Stimulated activated effector memory CD8-positive, alpha-beta T cell treated with anti-CD3 and anti-CD28 coated beads, Interleukin-12 subunit alpha, Interleukin-12 subunit beta, amount 100 ng/mL, for 72 hours (primary cell): ENCODE measurements around the gene ERCC1.
A peak's percentile ranks its signal among the peaks of the same experiment; 100 is the strongest.

Source experiments
- ATAC-seq: fragments of 150-1000 bp; cut with Tn5 transposase; 2 replicates; pipeline ENCODE4 v1.10.0; 2021
- DNase-seq, 2 donors: peaks; one replicate each; pipeline ENCODE4 v3.0.0; 2021 to 2022; ENCODE audit warnings: low spot score in 2 of 2
- H3K27ac Mint-ChIP-seq: one replicate; pipeline ENCODE4 v1.8.0; 2022; ENCODE audit warnings: mild to moderate bottlenecking, mixed read lengths
- H3K36me3 Mint-ChIP-seq: one replicate; pipeline ENCODE4 v1.8.0; 2022; ENCODE audit warnings: mild to moderate bottlenecking, mixed read lengths
- H3K4me1 Mint-ChIP-seq: one replicate; pipeline ENCODE4 v1.8.0; 2022; ENCODE audit warnings: mixed read lengths
- H3K4me3 Mint-ChIP-seq: one replicate; pipeline ENCODE4 v1.8.0; 2022; ENCODE audit warnings: mild to moderate bottlenecking, mixed read lengths
- H3K9me3 Mint-ChIP-seq: one replicate; pipeline ENCODE4 v1.8.0; 2022; ENCODE audit warnings: mixed read lengths

ERCC1 gene

DNA sequence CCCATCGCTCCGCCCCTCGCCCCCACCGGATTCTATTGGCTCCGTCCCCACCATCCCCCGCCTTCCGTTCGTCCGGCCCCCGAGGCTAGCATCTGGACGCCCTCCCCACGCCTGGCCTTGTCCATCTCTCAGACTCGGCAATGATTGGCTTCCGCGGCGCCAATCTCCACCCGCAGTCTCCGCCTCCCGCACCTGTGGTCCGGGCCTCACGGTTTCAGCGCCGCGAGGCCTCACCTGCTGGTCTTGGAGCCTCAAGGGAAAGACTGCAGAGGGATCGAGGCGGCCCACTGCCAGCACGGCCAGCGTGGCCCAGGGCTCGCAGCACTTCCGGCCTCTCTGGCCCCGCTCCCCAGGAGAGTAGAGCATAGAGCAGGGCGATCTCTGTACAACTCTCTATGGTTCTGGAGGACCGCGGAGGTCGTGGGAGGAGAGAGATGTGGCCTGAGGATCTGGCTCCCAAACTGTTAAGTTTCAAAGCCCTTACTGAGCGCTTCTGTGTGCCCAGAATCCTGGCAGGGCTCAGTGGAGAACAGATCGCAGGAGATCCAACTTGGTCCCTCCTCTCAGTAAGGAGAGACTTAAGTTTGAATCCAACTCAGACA, at the start of gene ERCC1:
Gene ERCC1 (minus strand): TSS at position 329 of the 602 bp plus-strand sequence. CDS start 543 bp downstream, outside the sequence.
- Mint-ChIP-seq H3K36me3 (peaks cover 44% of the 10 kb centered on the region), H3K4me3 (peak within 1 kb of the TSS; percentile 93), H3K4me1 (peaks cover 70% of the 10 kb centered on the region), H3K9me3 (no peaks in the 10 kb centered on the region), H3K27ac (peak within 1 kb of the TSS; percentile 95)
- DNase-seq = peak; percentile 72 to 96
- ATAC-seq = peak; percentile 82

DNA sequence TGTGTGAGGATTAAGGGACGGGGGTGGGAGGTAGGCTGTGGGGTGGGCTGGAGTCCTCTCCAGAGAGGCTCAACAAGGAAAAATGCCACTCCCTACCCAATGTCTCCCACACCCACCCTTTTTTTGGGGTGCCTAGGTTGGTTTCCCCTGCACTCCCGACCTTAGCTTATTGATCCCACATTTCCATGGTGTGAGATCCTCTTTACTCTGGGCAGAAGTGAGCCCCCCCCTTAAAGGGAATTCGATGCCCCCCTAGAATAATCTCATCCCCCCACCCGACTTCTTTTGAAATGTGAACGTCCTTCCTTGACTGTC, 49.6 kb upstream of the ERCC1 start:
- Mint-ChIP-seq H3K36me3 (peaks cover 77% of the 10 kb centered on the region), H3K4me3 (no peak overlapping the region), H3K27ac (peak overlapping the region; percentile 89), H3K4me1 (peaks cover 84% of the 10 kb centered on the region), H3K9me3 (no peaks in the 10 kb centered on the region)
- DNase-seq (no peak), ATAC-seq (no peak)

GRCh38 chr19:45472563-45473366, 49.0 kb upstream of the ERCC1 start:
- ATAC-seq (no peak), DNase-seq (no peak)
- H3K27ac Mint-ChIP-seq = peak overlapping the region; percentile 89
- no peak overlapping the region for H3K4me3 Mint-ChIP-seq
- peaks cover 84% of the 10 kb centered on the region for H3K4me1 Mint-ChIP-seq
- no peaks in the 10 kb centered on the region for H3K9me3 Mint-ChIP-seq
- H3K36me3 Mint-ChIP-seq = peaks cover 82% of the 10 kb centered on the region

DNA sequence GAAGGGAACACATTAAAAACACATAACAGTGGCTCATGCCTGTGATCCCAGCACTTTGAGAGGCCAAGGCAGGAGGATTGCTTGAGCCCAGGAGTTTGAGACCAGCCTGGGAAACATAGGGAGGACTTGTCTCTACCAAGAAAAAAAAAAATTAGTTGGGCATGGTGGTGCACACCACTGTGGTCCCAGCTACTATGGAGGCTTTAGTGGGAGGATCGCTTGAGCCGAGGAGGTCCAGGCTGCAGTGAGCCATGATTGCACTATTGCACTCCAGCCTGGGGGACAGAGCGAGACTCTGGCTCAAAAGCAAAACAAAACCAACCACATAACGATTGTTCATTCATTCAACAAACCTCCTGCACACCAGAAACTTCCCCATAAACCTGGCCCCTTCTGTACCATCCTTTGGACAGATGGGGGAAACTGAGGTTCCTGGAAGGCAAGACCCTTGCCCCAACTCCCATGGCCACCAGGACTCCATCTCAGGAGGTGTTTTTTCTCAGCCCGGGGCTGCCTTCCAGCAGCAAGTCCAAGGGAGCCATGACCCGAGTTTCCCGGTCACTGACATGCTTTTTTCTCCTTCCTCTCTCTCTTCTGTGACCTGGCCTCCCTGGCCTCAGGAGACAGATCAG, 48.3 kb upstream of the ERCC1 start:
- DNase-seq (no peak), ATAC-seq (no peak)
- H3K36me3 Mint-ChIP-seq = peaks cover 89% of the 10 kb centered on the region
- H3K27ac Mint-ChIP-seq = peak overlapping the region; percentile 89
- H3K4me3 Mint-ChIP-seq = peak overlapping the region; percentile 17
- H3K4me1 Mint-ChIP-seq = peaks cover 84% of the 10 kb centered on the region
- H3K9me3 Mint-ChIP-seq = no peaks in the 10 kb centered on the region

DNA sequence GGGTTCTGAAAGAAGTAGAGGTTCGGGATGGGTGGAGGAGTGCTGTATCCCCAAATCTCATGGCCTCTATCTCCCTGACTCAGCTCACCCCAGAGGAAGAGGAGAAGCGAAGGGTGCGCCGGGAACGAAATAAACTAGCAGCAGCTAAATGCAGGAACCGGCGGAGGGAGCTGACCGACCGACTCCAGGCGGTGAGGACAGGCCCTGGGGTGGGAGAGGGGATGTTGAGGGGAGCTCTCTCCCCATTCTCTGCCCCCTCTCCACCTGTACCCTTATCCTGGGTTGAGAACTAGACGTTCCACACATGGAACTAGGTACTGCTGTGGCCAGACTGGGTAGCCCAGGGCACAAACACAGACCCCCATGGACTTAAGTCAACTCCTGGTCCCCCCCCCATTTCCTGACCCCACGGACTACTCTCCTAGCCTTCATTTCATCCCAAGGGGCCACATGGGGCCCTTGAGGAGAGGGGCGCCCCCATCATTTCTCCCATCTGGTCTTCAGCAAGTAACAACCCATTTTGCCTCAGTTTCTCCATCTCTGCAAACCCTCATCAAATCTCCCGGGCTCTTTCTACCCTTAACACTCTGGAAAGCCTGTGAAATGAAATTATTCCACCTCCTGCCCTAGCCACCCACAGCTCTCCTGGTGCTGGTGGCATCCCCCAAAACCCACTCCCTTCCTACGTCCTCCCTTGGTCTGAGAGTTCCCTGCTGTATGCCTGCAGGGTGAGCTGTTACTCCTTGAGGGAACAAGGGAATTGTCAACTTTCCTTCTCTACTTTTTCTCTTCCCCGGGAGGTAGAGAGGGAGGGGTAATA, 47.6 kb upstream of the ERCC1 start:
- H3K4me1 Mint-ChIP-seq = peaks cover 79% of the 10 kb centered on the region
- ATAC-seq (no peak), DNase-seq (no peak)
- peaks cover 90% of the 10 kb centered on the region for H3K36me3 Mint-ChIP-seq
- H3K4me3 Mint-ChIP-seq = peak overlapping the region; percentile 91
- H3K27ac Mint-ChIP-seq = peak overlapping the region; percentile 98
- no peaks in the 10 kb centered on the region for H3K9me3 Mint-ChIP-seq

- H3K4me1 Mint-ChIP-seq = peaks cover 74% of the 10 kb centered on the region
- ATAC-seq (no peak), DNase-seq (no peak)
- no peaks in the 10 kb centered on the region for H3K9me3 Mint-ChIP-seq
- peak overlapping the region; percentile 98 for H3K27ac Mint-ChIP-seq
- H3K36me3 Mint-ChIP-seq = peaks cover 88% of the 10 kb centered on the region
- H3K4me3 Mint-ChIP-seq = peak overlapping the region; percentile 91
Observed at GRCh38 chr19:45470762-45471081, 47.0 kb upstream of the ERCC1 start.

DNA sequence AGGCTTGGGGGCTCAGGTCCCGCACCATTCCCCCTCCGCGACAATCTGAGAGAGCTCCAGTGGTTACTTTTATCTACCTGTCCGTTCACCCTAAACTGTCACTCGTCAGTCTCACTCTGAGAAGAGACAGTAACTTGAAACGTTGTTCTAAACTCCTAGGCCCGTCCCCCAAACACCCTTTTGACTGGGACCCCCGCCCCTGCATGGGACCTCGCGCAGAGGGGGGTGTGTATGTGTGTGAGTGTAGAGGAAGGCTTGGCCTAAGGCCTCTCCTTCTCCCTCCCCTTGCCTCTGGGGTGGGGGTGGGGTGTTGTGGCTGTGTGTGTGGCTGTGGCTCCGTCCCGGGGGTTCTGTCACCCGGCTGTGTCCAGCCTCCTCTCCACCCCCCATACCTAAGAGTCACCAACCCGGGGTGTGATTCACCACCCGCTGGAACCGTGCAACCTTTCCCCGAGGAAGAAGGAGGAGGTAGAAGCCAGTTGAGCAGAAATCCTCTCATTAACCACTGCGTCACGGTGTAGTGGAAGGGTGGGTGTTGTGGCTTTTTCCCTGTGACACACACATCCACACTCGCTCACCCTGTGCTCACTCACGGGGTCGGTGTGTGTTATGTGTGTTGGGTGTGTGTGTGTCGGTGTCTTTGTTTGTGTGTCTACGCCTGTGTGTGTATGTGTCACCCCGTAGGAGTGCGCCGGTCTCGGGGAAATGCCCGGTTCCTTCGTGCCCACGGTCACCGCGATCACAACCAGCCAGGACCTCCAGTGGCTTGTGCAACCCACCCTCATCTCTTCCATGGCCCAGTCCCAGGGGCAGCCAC, 46.4 kb upstream of the ERCC1 start:
- Mint-ChIP-seq H3K36me3 (peaks cover 82% of the 10 kb centered on the region), H3K4me3 (peak overlapping the region; percentile 91), H3K4me1 (peaks cover 68% of the 10 kb centered on the region), H3K27ac (peak overlapping the region; percentile 98), H3K9me3 (no peaks in the 10 kb centered on the region)
- no peak for DNase-seq
- ATAC-seq = peak; percentile 25

DNA sequence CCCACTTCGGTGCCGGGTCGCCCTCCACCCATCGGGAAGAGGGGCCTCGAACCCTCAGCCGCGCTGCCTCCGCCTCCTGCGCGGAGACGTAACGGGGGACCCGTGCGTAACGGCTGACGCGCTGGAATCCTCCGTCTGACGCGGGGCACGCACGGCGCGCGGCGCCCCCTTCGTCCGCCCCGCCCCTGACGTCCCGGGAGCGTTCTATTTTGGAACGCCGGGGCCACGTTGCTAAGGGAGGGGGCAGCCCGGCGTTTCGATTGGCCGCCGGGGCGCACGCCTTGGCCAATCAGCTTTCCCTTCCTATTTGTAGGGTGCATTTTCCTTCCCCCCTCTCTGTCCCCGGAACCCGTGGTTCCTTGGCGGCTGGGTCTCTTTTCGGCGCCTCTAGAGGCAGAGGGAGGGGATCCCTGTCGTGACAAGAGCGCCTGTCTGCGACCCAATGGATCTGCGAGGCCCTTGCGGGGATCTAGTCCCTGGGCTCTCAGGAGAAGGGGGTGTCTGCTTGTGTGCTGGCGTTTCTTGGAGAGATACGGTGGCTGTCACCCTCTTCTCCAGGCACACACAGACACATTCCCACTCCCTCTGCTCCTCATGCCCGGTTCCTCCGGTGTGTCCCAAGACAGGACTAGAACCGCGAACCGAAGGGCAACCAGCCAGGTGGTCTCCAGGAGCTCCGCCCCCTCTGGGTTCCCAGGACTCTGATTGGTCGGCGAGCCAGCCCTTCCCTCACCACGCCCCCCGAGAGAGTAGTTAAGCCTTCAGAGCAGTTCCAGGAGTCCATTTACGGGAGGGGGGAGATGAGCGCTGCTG, 45.6 kb upstream of the ERCC1 start:
- DNase-seq (peak; percentile 91 to 96), ATAC-seq (peak; percentile 83)
- no peaks in the 10 kb centered on the region for H3K9me3 Mint-ChIP-seq
- H3K27ac Mint-ChIP-seq = peak overlapping the region; percentile 98
- peaks cover 60% of the 10 kb centered on the region for H3K4me1 Mint-ChIP-seq
- H3K4me3 Mint-ChIP-seq = peak overlapping the region; percentile 91
- H3K36me3 Mint-ChIP-seq = peaks cover 74% of the 10 kb centered on the region

DNA sequence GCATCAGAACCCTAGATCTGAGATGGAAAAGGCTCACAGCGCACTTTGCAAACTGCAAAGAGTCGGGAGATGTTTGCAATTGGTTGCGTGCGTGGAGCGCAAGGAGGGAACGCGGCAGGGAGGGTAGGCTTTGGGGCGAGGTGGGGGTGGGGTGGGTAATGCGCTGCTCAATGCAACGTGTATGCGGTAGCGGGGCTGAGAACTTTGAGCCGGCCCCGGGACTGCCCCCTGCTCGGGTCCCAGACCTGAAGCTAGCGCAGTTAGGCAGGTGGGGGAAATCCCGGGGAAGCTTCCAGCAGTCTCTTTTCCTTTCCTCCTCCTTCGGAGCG, 45.0 kb upstream of the ERCC1 start:
- peak; percentile 59 for ATAC-seq
- no peak for DNase-seq
- H3K4me3 Mint-ChIP-seq = peak overlapping the region; percentile 91
- H3K9me3 Mint-ChIP-seq = no peaks in the 10 kb centered on the region
- peaks cover 54% of the 10 kb centered on the region for H3K4me1 Mint-ChIP-seq
- H3K27ac Mint-ChIP-seq = peak overlapping the region; percentile 98
- H3K36me3 Mint-ChIP-seq = peaks cover 69% of the 10 kb centered on the region

GRCh38 chr19:45468159-45468651, 44.5 kb upstream of the ERCC1 start:
- peak overlapping the region; percentile 98 for H3K27ac Mint-ChIP-seq
- no peaks in the 10 kb centered on the region for H3K9me3 Mint-ChIP-seq
- peaks cover 63% of the 10 kb centered on the region for H3K36me3 Mint-ChIP-seq
- H3K4me3 Mint-ChIP-seq = peak overlapping the region; percentile 91
- ATAC-seq = peak; percentile 1
- peak; percentile 35 to 83 for DNase-seq
- H3K4me1 Mint-ChIP-seq = peaks cover 52% of the 10 kb centered on the region

DNA sequence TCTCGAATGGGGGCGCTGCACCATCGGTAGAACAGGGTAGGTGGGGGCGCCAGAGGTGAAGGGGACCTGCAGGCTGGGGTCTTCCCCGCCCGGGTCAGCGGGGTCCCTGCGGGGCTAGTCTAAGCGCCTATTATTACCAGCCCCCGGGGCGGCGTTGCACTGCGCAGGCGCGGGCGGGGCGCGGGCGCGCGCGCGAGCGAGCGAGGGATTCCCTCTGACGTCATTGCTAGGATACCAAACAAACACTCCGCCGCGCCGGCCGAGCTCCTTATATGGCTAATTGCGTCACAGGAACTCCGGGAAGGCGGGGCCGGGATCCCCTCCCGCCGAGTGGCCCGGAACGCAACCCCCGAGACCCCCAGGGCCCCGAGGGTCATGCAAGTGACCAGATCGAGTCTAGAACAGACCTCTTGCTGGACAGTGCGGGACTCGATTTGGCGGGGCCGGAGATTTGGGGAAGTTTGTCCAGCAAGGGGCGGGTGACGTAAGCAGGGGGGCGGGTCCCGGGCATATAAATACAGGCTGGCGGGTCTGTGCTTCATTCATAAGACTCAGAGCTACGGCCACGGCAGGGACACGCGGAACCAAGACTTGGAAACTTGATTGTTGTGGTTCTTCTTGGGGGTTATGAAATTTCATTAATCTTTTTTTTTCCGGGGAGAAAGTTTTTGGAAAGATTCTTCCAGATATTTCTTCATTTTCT, 43.9 kb upstream of the ERCC1 start, which contains the start of gene FOSB:
Gene FOSB (plus strand): TSS at position 541 of the 703 bp plus-strand sequence. CDS start 591 bp downstream, outside the sequence.
- Mint-ChIP-seq H3K9me3 (no peaks in the 10 kb centered on the region), H3K36me3 (peaks cover 57% of the 10 kb centered on the region), H3K27ac (peak within 1 kb of the TSS; percentile 98), H3K4me1 (peaks cover 47% of the 10 kb centered on the region), H3K4me3 (peak within 1 kb of the TSS; percentile 91)
- ATAC-seq = peak; percentile 47
- peak; percentile 95 to 99 for DNase-seq

DNA sequence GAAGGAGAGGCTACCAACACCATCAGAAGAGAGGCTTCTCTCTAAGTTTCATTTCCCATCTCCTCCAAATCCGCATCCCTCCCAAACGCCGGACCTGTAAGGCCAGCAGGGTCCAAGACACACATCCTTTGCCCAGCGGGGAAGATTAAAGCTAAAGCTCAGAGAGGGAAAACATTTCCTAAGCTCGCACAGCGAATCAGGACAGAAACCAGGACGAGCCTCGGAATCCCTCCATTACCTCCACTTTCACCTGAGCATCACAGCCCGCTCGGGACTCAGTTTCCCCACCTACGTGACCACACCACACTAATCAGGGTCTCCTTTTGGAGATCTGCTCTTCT, 43.4 kb upstream of the ERCC1 start:
- Mint-ChIP-seq H3K36me3 (peaks cover 52% of the 10 kb centered on the region), H3K9me3 (no peaks in the 10 kb centered on the region), H3K4me3 (peak overlapping the region; percentile 91), H3K4me1 (peaks cover 45% of the 10 kb centered on the region), H3K27ac (peak overlapping the region; percentile 98)
- ATAC-seq (no peak), DNase-seq (no peak)

- H3K36me3 Mint-ChIP-seq = peaks cover 30% of the 10 kb centered on the region
- H3K9me3 Mint-ChIP-seq = no peaks in the 10 kb centered on the region
- H3K4me3 Mint-ChIP-seq = no peak overlapping the region
- no peak for ATAC-seq
- DNase-seq = no peak
- peaks cover 25% of the 10 kb centered on the region for H3K4me1 Mint-ChIP-seq
- no peak overlapping the region for H3K27ac Mint-ChIP-seq
Observed at GRCh38 chr19:45464852-45465441, 41.2 kb upstream of the ERCC1 start.
